WTC11 (cell line): Measurements from ENCODE around the gene SLC6A9. TPM values are rescaled to one million over a fixed set of nuclear protein-coding genes. Genes with fewer than 3 reads are reported as not detected.
A peak's percentile ranks its signal among the peaks of the same experiment; 100 is the strongest.

ENCODE experiments used
- ATAC-seq: fragments of 200-7000 bp; cut with Tn5 transposase; 2 replicates; pipeline ENCODE4 v1.10.0; 2021; ENCODE audit warnings: mild to moderate bottlenecking, moderate library complexity
- CTCF ChIA-PET: fragments of 300-600 bp; sonication (Branson Sonifier 250); formaldehyde crosslinking; loops from one replicate; lab custom pipeline; 2021; ENCODE audit warnings: antibody characterized with exemption; lab: Charles Lee
- POLR2A ChIA-PET: fragments of 350-600 bp; sonication (Branson Sonifier 250); formaldehyde crosslinking; loops from one replicate; lab custom pipeline; 2021; ENCODE audit warnings: antibody characterized with exemption; lab: Charles Lee
- DNase-seq: peaks from one replicate; pipeline ENCODE4 v3.0.0; 2021; ENCODE audit warnings: low spot score
- H3K27ac Mint-ChIP-seq: 2 replicates; pipeline ENCODE4 v1.8.0; 2021; ENCODE audit warnings: mixed read lengths
- H3K27me3 Mint-ChIP-seq: 2 replicates; pipeline ENCODE4 v1.8.0; 2021; ENCODE audit warnings: low read depth, mild to moderate bottlenecking, moderate library complexity, mixed read lengths
- H3K36me3 Mint-ChIP-seq: 2 replicates; pipeline ENCODE4 v1.8.0; 2021; ENCODE audit warnings: mixed read lengths
- H3K4me1 Mint-ChIP-seq: 2 replicates; pipeline ENCODE4 v1.8.0; 2022; ENCODE audit warnings: mixed read lengths
- H3K4me3 Mint-ChIP-seq: 2 replicates; pipeline ENCODE4 v1.8.0; 2021; ENCODE audit warnings: mild to moderate bottlenecking, moderate library complexity, mixed read lengths
- H3K9me3 Mint-ChIP-seq: 2 replicates; pipeline ENCODE4 v1.8.0; 2021; ENCODE audit warnings: mixed read lengths
- ATF1 ChIP-seq: sonication (generic); formaldehyde crosslinking; IDR thresholded peaks from 2 replicates; pipeline ENCODE4 v1.8.1; 2023; ENCODE audit warnings: mild to moderate bottlenecking, moderate library complexity, missing genetic modification reagents
- CBFB ChIP-seq: sonication (generic); formaldehyde crosslinking; IDR thresholded peaks from 2 replicates; pipeline ENCODE4 v1.8.1; 2022; ENCODE audit warnings: mild to moderate bottlenecking, low read depth, missing genetic modification reagents
- FOXJ3 ChIP-seq: sonication (generic); formaldehyde crosslinking; IDR thresholded peaks from 2 replicates; pipeline ENCODE4 v1.9.0; 2021; ENCODE audit warnings: missing genetic modification reagents, mild to moderate bottlenecking, borderline replicate concordance
- FOXK1 ChIP-seq: sonication (generic); formaldehyde crosslinking; IDR thresholded peaks from 2 replicates; pipeline ENCODE4 v1.8.0; 2022; ENCODE audit warnings: mild to moderate bottlenecking, moderate library complexity, missing genetic modification reagents
- GABPB1 ChIP-seq: sonication (generic); formaldehyde crosslinking; IDR thresholded peaks from 2 replicates; pipeline ENCODE4 v1.8.1; 2023; ENCODE audit warnings: mild to moderate bottlenecking, missing genetic modification reagents
- HMGA2 ChIP-seq: fragments of 250-450 bp; sonication (Bioruptor Pico); IDR thresholded peaks from 2 replicates; pipeline ENCODE4 v1.4.0; 2021; ENCODE audit warnings: mild to moderate bottlenecking, moderate library complexity
- KAT7 ChIP-seq: sonication (generic); formaldehyde crosslinking; IDR thresholded peaks from 2 replicates; pipeline ENCODE4 v1.8.1; 2023; ENCODE audit warnings: missing genetic modification reagents, mild to moderate bottlenecking, borderline replicate concordance
- MXD4 ChIP-seq: fragments of 250-450 bp; sonication (Bioruptor Pico); IDR thresholded peaks from 2 replicates; pipeline ENCODE4 v1.8.0; 2021; ENCODE audit warnings: mild to moderate bottlenecking, moderate library complexity, borderline replicate concordance
- NR3C1 ChIP-seq: sonication (generic); formaldehyde crosslinking; conservative IDR thresholded peaks from 2 replicates; pipeline ENCODE4 v1.8.1; 2023; ENCODE audit warnings: low read depth, mild to moderate bottlenecking, missing genetic modification reagents
- TCF7 ChIP-seq: sonication (generic); formaldehyde crosslinking; IDR thresholded peaks from 2 replicates; pipeline ENCODE4 v1.8.0; 2022; ENCODE audit warnings: mild to moderate bottlenecking, low read depth, missing genetic modification reagents, moderate library complexity
- ZNF232 ChIP-seq: sonication (generic); formaldehyde crosslinking; IDR thresholded peaks from 2 replicates; pipeline ENCODE4 v1.8.0; 2022; ENCODE audit warnings: mild to moderate bottlenecking, missing genetic modification reagents
- ZNF416 ChIP-seq: fragments of 250-450 bp; sonication (Bioruptor Pico); IDR thresholded peaks from 2 replicates; pipeline ENCODE4 v1.9.0; 2021; ENCODE audit warnings: mild to moderate bottlenecking, inconsistent platforms
- ZNF423 ChIP-seq: fragments of 250-450 bp; sonication (Bioruptor Pico); IDR thresholded peaks from 2 replicates; pipeline ENCODE4 v2.1.2; 2022; ENCODE audit warnings: mild to moderate bottlenecking, moderate library complexity
- total RNA-seq: library from RNA; stranded (reverse); gene quantifications from 3 replicates; pipeline ENCODE4 v1.2.3, GENCODE V29; 2021
- TF ChIP-seq, protein P1 (sequence below): sonication (generic); formaldehyde crosslinking; IDR thresholded peaks from 2 replicates; pipeline ENCODE4 v1.8.1; 2023; ENCODE audit warnings: mild to moderate bottlenecking, missing genetic modification reagents
- TF ChIP-seq, protein P2 (sequence below): sonication (generic); formaldehyde crosslinking; IDR thresholded peaks from 2 replicates; pipeline ENCODE4 v1.8.1; 2023; ENCODE audit warnings: mild to moderate bottlenecking, missing genetic modification reagents, borderline replicate concordance
- TF ChIP-seq, protein P3 (sequence below): sonication (generic); formaldehyde crosslinking; IDR thresholded peaks from 2 replicates; pipeline ENCODE4 v1.8.0; 2023; ENCODE audit warnings: missing genetic modification reagents
- TF ChIP-seq, protein P4 (sequence below): sonication (generic); formaldehyde crosslinking; conservative IDR thresholded peaks from 2 replicates; pipeline ENCODE4 v1.8.1; 2023; ENCODE audit warnings: mild to moderate bottlenecking, low read depth, missing genetic modification reagents, moderate library complexity
- TF ChIP-seq, protein P5 (sequence below): fragments of 250-450 bp; sonication (Bioruptor Pico); IDR thresholded peaks from 2 replicates; pipeline ENCODE4 v1.9.0; 2021; ENCODE audit warnings: mild to moderate bottlenecking

Gene SLC6A9
- total RNA-seq, 1 experiment from 2014 or later = 14.4 TPM

DNA sequence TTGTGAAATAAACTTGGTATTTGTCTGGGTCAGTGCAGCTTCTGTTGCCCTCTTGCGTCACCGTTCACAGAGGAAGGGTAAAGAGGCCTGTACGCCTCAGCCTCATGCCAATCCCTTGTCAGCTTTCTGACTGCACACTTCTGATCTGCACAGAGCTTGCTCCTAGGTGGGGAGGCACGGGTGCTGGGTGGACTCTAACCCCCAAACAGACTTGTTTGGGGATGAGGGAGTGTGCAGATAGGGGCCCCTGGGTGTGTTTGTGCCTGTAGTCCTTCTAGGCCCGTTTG is 53.1 kb downstream of the SLC6A9 start:
- CTCF ChIA-PET = interaction anchor here (1.1 to 1.7 kb wide), 2 partner anchors 44 to 215 kb away, joined by 7 to 8 read pairs; no protein-coding TSS in a partner anchor
- Mint-ChIP-seq H3K27ac (no peak overlapping the region), H3K4me3 (peak overlapping the region; percentile 89), H3K36me3 (peaks cover 27% of the 10 kb centered on the region), H3K4me1 (peaks cover 41% of the 10 kb centered on the region), H3K27me3 (no peaks in the 10 kb centered on the region; the same call in 1 of the 2 replicates), H3K9me3 (no peaks in the 10 kb centered on the region)
- POLR2A ChIA-PET = interaction anchor here (0.7 kb wide), 1 partner anchor 73 kb away, joined by 4 read pairs; no protein-coding TSS in a partner anchor
- ATAC-seq (no peak), DNase-seq (no peak)
- TF ChIP-seq FOXJ3 (CRISPR knock-in tag) = no peak
- TF ChIP-seq ATF1 = no peak
- no peak for TF ChIP-seq ZNF416
- peak; percentile 74 for TF ChIP-seq GABPB1 (CRISPR knock-in tag)

DNA sequence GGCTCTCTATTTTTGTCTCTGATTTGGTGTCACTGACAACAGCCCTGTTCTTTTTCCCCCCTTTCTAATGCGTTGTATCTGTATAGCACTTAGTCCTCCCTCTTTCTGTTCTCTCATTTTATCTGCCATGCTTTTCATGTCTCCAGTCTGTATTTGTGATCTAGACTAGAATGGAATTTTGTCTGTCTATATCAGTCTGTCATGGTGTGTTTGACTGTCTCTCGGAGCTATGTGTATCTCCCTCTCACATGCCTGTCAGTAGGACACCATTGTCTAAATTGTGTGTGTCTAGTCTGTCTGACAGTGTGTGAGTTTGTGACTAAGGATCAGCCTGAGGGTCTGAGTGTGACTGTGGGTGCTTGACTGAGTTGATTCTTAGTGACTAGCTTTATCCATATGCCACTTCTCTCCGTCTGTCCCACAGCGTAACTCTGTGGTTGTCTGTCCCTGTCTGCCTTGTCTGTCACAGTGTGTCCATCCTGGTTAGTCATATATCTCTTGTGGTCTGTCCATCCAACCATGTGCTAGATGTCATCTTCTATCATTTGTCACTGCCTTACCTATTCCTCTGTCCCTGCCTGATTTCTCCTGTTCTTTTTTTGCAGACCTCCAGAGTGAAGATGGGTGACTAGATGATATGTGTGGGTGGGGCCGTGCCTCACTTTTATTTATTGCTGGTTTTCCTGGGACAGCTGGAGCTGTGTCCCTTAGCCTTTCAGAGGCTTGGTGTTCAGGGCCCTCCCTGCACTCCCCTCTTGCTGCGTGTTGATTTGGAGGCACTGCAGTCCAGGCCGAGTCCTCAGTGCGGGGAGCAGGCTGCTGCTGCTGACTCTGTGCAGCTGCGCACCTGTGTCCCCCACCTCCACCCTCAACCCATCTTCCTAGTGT is 53.6 kb downstream of the SLC6A9 start:
- no peak for DNase-seq
- Mint-ChIP-seq H3K27ac (no peak overlapping the region), H3K4me1 (peaks cover 41% of the 10 kb centered on the region), H3K27me3 (no peaks in the 10 kb centered on the region; the same call in 1 of the 2 replicates), H3K36me3 (peaks cover 32% of the 10 kb centered on the region), H3K4me3 (peak overlapping the region; percentile 89), H3K9me3 (no peaks in the 10 kb centered on the region)
- CTCF ChIA-PET = interaction anchor here (1.1 to 1.7 kb wide), 2 partner anchors 43 to 214 kb away, joined by 7 to 8 read pairs; no protein-coding TSS in a partner anchor
- TF ChIP-seq CBFB (CRISPR knock-in tag) = no peak
- TF ChIP-seq HMGA2 (CRISPR knock-in tag) = no peak
- TF ChIP-seq, protein P1, sequence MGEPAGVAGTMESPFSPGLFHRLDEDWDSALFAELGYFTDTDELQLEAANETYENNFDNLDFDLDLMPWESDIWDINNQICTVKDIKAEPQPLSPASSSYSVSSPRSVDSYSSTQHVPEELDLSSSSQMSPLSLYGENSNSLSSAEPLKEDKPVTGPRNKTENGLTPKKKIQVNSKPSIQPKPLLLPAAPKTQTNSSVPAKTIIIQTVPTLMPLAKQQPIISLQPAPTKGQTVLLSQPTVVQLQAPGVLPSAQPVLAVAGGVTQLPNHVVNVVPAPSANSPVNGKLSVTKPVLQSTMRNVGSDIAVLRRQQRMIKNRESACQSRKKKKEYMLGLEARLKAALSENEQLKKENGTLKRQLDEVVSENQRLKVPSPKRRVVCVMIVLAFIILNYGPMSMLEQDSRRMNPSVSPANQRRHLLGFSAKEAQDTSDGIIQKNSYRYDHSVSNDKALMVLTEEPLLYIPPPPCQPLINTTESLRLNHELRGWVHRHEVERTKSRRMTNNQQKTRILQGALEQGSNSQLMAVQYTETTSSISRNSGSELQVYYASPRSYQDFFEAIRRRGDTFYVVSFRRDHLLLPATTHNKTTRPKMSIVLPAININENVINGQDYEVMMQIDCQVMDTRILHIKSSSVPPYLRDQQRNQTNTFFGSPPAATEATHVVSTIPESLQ (CRISPR knock-in tag) = no peak
- TF ChIP-seq MXD4 (CRISPR knock-in tag) = no peak
- TF ChIP-seq, protein P2, sequence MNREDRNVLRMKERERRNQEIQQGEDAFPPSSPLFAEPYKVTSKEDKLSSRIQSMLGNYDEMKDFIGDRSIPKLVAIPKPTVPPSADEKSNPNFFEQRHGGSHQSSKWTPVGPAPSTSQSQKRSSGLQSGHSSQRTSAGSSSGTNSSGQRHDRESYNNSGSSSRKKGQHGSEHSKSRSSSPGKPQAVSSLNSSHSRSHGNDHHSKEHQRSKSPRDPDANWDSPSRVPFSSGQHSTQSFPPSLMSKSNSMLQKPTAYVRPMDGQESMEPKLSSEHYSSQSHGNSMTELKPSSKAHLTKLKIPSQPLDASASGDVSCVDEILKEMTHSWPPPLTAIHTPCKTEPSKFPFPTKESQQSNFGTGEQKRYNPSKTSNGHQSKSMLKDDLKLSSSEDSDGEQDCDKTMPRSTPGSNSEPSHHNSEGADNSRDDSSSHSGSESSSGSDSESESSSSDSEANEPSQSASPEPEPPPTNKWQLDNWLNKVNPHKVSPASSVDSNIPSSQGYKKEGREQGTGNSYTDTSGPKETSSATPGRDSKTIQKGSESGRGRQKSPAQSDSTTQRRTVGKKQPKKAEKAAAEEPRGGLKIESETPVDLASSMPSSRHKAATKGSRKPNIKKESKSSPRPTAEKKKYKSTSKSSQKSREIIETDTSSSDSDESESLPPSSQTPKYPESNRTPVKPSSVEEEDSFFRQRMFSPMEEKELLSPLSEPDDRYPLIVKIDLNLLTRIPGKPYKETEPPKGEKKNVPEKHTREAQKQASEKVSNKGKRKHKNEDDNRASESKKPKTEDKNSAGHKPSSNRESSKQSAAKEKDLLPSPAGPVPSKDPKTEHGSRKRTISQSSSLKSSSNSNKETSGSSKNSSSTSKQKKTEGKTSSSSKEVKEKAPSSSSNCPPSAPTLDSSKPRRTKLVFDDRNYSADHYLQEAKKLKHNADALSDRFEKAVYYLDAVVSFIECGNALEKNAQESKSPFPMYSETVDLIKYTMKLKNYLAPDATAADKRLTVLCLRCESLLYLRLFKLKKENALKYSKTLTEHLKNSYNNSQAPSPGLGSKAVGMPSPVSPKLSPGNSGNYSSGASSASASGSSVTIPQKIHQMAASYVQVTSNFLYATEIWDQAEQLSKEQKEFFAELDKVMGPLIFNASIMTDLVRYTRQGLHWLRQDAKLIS = no peak
- no peak for TF ChIP-seq KAT7
- TF ChIP-seq, protein P3, sequence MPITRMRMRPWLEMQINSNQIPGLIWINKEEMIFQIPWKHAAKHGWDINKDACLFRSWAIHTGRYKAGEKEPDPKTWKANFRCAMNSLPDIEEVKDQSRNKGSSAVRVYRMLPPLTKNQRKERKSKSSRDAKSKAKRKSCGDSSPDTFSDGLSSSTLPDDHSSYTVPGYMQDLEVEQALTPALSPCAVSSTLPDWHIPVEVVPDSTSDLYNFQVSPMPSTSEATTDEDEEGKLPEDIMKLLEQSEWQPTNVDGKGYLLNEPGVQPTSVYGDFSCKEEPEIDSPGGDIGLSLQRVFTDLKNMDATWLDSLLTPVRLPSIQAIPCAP (CRISPR knock-in tag) = no peak
- no peak for TF ChIP-seq TCF7 (CRISPR knock-in tag)
- POLR2A ChIA-PET = interaction anchor here (0.7 kb wide), 1 partner anchor 74 kb away, joined by 4 read pairs; no protein-coding TSS in a partner anchor
- no peak for ATAC-seq

DNA sequence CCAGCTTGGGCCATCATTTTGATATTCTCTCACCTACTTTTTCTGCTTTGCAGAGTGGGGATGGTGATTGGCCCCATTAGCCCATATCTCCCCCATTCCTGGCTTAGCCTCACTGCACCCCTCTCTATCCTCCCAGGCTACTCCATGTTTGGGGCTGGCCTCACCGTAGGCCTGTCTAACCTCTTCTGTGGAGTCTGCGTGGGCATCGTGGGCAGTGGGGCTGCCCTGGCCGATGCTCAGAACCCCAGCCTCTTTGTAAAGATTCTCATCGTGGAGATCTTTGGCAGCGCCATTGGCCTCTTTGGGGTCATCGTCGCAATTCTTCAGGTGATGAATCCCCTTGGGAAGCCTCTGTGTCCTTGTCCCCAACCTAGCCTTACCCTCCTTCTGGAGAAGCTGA is 54.4 kb downstream of the SLC6A9 start:
- CTCF ChIA-PET = no interaction called here
- Mint-ChIP-seq H3K27ac (no peak overlapping the region), H3K36me3 (peaks cover 37% of the 10 kb centered on the region), H3K9me3 (no peaks in the 10 kb centered on the region), H3K4me3 (peak overlapping the region; percentile 89), H3K27me3 (no peaks in the 10 kb centered on the region; the same call in 1 of the 2 replicates), H3K4me1 (peaks cover 41% of the 10 kb centered on the region)
- POLR2A ChIA-PET = no interaction called here
- ATAC-seq (no peak), DNase-seq (no peak)
- TF ChIP-seq, protein P4, sequence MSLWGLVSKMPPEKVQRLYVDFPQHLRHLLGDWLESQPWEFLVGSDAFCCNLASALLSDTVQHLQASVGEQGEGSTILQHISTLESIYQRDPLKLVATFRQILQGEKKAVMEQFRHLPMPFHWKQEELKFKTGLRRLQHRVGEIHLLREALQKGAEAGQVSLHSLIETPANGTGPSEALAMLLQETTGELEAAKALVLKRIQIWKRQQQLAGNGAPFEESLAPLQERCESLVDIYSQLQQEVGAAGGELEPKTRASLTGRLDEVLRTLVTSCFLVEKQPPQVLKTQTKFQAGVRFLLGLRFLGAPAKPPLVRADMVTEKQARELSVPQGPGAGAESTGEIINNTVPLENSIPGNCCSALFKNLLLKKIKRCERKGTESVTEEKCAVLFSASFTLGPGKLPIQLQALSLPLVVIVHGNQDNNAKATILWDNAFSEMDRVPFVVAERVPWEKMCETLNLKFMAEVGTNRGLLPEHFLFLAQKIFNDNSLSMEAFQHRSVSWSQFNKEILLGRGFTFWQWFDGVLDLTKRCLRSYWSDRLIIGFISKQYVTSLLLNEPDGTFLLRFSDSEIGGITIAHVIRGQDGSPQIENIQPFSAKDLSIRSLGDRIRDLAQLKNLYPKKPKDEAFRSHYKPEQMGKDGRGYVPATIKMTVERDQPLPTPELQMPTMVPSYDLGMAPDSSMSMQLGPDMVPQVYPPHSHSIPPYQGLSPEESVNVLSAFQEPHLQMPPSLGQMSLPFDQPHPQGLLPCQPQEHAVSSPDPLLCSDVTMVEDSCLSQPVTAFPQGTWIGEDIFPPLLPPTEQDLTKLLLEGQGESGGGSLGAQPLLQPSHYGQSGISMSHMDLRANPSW (CRISPR knock-in tag) = no peak
- no peak for TF ChIP-seq NR3C1 (CRISPR knock-in tag)
- TF ChIP-seq FOXK1 (CRISPR knock-in tag) = no peak
- TF ChIP-seq ZNF232 (CRISPR knock-in tag) = no peak
- TF ChIP-seq, protein P5, sequence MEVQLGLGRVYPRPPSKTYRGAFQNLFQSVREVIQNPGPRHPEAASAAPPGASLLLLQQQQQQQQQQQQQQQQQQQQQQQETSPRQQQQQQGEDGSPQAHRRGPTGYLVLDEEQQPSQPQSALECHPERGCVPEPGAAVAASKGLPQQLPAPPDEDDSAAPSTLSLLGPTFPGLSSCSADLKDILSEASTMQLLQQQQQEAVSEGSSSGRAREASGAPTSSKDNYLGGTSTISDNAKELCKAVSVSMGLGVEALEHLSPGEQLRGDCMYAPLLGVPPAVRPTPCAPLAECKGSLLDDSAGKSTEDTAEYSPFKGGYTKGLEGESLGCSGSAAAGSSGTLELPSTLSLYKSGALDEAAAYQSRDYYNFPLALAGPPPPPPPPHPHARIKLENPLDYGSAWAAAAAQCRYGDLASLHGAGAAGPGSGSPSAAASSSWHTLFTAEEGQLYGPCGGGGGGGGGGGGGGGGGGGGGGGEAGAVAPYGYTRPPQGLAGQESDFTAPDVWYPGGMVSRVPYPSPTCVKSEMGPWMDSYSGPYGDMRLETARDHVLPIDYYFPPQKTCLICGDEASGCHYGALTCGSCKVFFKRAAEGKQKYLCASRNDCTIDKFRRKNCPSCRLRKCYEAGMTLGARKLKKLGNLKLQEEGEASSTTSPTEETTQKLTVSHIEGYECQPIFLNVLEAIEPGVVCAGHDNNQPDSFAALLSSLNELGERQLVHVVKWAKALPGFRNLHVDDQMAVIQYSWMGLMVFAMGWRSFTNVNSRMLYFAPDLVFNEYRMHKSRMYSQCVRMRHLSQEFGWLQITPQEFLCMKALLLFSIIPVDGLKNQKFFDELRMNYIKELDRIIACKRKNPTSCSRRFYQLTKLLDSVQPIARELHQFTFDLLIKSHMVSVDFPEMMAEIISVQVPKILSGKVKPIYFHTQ (CRISPR knock-in tag) = no peak
- TF ChIP-seq ZNF423 (CRISPR knock-in tag) = no peak
